AG08395 (cell line): ENCODE data around the gene PDHA2.
"Not testable (repeated sequence)": the region's sequence is repeated elsewhere in the genome, so short reads cannot be mapped to it uniquely, and the experiment has no call there.

Experiments
- DNase-seq: peaks from one replicate; pipeline ENCODE4 v3.0.0; 2012; ENCODE audit warnings: mixed read lengths, low spot score

The PDHA2 gene

DNA sequence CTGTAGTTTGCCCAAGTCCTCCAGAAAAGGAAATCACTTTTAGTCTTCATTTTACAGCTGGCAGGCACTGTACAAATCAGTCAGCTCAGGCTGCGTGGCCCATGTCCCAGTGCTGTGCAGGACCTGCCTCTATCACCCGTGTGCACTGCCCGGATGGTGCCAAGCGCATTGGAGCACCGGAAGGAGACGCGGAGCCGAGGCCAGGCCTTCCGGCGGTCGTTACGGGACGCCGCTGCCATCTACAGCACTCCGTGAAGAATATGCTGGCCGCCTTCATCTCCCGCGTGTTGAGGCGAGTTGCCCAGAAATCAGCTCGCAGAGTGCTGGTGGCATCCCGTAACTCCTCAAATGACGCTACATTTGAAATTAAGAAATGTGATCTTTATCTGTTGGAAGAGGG, at the start of gene PDHA2:
TSS of gene PDHA2 (plus strand) at position 203 of the 400 bp plus-strand sequence. CDS start at position 261, 58 bp downstream.
- DNase-seq, result no peak

DNA sequence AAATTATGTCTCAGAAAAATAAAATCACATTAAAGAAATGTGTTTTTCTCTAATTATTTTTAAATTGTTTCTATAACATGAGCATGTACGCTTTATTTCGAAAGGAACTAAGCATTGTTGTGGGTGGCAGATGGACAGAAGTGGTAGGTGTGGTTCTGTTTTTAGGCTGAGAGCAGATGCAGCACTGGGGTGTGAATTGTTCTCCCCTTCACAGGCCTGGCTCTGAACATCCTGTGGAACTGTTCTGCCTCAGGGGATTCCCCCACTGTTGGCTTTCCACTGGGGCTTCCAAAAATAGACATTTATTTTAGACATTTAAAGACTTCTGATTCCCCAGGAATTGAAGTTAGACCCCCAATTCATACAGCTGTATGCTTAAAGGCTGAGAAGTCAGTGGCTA, 41.9 kb upstream of the PDHA2 start:
- no peak for DNase-seq

DNA sequence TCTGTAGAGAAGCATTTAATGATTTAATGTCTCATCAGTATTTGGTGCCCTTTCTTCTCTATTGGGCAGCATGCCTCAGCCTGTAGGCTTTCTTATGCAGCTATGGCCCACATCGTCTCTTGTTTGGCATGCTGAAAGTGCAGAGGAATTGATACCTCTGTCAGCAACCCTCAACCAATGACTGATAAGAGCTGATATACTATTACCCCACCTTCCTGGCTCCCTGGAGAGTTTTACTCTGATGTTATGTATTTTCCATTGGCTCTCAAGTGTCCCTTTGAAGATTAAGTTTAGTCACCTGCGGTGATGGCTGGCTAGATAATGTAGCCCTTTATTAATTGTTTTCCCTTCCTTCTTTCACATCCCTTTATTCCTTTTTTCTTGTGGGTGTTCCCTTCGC, 41.2 kb upstream of the PDHA2 start:
- no peak for DNase-seq

DNA sequence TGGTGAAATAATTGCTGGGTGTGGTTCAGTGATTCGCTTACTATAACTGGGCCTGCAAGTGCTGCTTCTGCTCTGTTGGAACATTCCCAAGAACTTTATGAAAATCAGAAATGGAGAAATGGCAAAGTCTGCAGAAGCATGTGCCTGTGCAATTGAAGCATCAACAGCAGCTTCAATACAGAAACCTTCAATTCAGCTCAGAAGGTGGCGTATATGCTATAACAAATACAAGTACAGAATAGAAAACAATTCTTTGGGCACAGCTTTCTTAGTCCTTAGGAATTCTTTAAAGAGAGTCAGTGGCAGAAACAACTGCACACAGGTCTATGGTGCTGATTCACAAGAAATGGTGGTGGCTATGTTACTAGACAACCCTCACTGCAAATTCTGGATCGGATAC, 18.0 kb upstream of the PDHA2 start:
- DNase-seq, result no peak

DNA sequence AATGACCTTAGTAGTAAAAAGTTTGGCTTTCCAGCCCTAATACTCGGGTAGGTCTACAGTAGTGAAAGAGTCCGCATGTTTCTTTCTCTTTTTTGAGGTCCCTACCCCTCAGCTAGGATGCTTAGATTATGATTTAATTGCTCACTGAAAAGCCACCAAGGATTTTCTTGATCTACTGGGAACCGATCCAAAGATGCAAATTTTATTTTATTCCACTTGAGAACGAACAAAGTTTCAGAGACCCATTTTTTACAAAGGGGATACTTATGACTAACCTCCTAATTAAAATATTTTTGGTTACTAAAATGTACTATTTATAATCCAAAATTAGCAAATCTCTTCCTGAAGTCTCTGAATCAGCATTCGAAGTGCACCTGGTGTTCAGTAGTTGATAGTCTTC, 14.3 kb upstream of the PDHA2 start:
- DNase-seq, result no peak

DNA sequence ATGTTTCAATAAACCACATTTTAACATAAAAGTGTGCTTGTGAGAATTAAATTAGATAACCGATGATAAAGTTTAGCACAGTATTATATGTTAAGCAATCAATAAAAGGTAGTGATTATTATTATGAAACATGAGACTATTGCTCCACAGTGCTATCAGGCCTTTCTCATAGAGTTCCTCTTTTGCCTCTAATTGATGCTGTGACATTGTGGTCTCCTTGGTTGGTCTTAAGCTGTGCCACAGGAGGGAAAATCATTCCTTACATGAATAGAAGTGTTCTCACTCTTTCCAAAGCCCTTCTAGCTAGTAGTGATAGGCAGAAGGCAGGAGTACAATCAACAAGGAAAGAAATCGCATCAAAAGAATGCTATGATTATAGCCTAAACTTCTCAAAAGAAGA, 9.2 kb upstream of the PDHA2 start:
- no peak for DNase-seq

DNA sequence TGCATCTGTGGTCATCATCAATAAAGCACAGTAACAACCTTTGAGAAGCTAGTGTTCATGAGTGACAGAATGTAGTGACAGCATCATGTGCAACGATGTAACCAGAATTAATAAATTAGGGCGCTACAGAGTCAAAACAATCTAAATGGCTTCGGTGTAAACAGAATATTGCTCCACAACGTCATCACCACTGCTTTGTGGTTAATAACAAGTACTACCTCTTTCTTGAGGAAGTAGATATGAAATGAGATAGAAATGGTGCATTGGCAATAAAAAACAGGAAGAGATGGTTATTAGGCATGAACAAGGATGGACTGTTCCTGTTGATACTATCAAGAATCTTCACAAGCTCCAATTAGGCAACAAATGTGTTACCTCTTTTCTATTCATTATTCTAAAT, 8.7 kb upstream of the PDHA2 start:
- DNase-seq, result no peak

DNA sequence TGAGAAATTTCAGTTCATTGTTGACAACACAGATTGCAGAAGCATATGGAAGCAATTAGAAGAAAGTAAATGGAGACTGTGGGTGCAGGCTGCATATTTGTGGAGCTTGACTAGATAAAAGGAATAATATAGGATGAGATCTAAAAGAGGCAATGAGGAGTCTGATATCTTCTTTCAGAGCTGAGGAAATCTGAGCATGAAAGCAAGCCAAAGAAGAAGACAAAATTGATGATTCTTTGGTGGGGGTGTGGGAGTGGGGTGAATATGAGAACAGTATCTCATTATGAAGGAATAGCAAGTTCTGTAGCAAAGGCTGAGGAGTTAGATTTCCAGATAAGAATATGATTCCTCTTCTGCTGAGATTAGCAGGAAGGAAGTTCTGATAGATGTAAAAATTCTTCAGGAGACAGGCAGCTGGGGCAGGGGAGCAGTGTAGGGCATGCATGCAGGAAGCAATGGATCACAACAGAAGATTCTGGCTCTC, 6.1 kb upstream of the PDHA2 start:
- no peak for DNase-seq

DNA sequence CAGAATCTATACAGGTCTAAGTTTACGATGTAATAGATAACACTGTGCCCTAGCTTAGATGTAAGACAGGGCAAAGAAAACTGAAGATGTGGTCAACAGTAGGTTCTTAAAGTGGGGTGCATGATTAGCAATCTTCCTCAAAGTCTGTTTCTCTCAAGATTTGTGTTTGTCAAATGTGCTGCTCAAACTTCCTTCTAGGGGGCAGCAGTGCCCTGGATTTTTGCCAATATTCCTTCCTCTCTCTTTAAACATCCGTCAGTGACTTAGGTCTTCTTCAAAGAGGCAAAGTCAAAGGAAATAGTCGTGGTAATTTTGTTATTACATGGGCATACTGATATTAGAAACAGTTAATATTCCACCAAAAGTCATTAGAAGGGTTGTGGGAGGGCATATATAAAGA, 4.2 kb upstream of the PDHA2 start:
- no peak for DNase-seq

DNA sequence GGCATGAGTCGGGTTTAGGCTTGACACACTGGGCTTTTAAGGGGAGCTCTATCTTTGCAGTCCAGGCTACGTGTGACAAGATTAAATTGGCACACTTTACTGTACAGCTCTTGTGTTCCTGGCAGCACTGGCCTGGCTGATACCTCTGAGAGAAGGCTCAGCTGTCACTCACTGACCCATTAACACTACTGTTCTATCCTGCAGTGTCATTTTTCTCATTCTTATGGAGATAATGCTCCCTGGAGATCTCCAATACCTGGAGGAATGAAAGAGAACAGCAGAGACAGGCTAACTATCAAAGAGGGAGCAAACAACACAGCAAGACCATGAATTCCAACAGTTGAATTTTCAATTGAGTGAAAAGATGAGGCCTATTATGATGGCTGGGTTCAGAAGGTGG, 1.7 kb upstream of the PDHA2 start:
- DNase-seq, result no peak

DNA sequence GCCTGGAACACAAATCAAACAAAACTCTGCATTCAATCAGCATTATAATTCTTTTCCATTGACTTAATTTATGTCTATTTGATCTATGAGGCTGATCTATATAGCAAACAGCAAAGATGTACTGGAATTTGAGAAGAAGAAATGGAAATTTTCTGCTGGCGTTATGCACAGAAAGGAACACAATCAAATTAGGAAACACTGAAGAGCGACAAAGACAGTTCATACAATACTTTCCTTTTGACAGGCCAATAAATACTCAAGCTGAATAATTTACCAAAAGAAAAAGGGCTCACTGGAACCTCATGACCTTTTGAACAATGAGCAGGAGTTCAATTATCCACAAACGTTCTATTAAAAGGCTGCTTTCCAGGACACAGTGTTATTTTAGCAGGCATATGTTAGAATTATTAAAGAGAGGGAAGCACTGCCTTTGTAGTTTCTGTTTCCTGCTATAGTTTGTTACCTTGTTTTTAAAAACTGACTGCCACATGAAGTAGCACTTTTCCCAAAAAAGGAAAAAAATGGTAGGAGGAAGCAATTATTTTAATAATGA, 8.1 kb downstream of the PDHA2 start:
- DNase-seq, result no peak

DNA sequence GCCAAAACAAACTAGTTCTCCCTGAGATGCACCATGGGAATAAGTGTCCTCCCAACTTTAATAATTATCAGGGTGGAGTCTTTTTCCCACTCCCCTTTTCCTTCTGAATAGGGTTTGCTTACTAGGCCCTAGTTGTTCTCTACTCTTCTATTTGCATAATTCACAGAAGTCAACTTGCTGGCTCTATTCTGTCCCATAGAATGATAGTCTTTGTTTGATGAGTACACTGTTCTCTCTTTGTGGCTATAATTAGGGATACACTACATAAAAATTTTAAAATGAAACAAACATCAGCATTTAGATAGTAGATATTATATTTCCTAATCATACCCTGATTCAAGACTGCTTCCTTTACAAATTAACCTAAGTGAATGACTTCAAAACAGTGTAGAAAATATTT, 10.3 kb downstream of the PDHA2 start:
- no peak for DNase-seq

DNA sequence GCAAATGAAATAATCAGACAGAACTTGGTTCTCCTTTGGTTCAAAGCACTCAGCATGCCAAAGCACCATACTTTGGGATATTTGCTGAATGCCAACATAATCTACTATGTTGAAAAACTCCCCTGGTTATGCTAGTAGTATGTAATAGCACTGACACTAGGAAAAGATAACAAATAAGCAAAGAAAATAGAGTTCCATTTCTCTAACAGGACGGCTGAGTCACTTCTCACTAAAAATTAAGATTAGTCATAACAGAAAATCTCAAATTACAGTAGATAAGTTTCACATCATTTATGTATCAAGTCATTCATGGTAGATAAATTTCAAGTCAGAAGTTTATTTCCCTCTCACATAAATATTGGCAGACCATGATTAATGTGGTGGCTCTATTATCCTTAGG, 17.9 kb downstream of the PDHA2 start:
- no peak for DNase-seq

DNA sequence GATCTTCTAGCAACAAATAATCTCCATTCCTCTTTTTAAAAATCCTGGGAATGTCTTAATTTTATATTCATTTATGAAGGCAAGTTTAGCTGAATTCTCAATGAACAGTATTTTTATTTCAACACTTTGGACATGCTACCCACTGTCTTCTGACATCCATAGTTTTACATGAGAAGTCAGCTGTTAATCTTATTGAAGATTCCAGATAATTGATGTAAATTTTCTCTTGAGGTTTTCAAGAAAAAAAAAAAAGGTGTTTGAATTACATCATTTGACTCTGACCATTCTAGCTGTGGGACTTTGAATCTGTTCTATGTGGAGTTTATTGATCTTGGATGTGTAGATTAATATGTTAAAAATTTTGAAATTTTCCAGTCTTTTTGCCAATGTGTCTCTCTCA, 28.0 kb downstream of the PDHA2 start:
- no peak for DNase-seq

DNA sequence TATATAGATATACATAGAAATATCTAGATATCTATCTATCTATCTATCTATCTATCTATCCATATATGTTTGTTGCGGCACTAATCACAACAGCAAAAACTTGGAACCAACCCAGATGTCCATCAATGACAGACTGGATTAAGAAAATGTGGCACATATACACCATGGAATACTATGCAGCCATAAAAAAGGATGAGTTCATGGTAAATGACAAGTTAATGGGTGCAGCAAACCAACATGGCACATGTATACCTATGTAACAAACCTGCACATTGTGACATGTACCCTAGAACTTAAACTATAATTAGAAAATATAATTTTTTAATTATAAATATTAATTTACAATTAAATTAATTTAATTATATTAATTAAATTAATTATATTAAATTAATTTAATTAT, 29.5 kb downstream of the PDHA2 start:
- not testable (repeated sequence) for DNase-seq

DNA sequence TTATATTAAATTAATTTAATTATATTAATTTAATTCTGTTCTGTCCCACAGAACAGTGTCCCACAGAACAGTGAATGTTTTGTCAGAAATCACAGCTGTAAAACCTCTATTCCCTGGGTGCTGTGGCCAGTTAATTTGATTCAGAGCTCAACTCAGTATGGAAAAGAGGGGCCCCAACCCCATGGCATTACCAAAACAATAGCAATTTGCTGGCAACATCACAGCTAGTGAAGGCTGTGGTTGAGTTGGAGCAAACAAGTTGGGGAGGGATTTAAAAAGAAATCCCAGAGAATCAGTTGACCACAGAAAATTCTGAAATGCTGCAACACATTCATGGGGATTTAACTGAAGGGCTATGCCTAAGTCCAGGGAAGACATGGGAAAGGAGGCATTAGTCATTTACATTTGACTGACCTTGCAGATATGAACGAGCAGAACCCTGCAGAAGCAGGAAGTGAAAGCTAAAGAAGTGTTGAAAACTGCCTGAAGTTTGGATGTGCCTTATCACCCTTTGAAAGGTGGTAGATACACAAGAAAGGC, 30.1 kb downstream of the PDHA2 start:
- no peak for DNase-seq

DNA sequence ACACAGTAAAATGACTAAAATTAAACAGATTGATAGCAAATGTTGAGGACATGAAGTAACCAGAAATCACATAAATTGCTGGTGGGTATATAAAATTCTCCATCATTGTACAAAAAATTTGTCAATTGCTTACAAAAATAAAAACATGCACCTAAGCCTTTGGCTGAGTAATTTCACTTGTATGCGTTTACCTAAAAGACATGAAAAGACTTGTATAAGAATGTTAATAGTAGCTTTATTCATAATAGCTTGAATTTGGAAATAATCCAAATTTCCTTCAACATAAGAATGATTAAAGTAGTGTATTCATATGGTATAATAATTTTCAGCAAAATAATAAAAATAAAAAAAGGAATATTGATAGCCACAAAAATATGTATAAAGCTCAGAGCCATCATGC, 37.7 kb downstream of the PDHA2 start:
- no peak for DNase-seq

DNA sequence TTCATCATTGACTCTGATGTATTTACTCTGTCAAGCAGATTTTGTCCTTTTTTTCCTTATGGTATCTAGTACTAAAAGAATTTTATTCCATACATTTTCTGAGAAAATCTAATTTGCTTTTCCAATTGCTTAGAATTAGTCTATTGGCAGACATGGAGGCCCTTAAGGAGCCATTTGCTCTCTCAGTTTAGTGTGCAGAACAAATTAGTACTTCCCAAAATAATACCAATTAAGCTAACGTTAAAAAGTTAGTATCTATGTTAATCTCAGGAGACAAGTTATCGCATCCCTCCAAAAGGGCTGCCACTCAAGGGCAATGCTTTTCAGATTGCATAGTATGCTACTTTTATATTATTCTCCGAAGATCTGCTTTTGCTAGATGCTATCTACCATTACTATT, 47.7 kb downstream of the PDHA2 start:
- DNase-seq, result no peak

DNA sequence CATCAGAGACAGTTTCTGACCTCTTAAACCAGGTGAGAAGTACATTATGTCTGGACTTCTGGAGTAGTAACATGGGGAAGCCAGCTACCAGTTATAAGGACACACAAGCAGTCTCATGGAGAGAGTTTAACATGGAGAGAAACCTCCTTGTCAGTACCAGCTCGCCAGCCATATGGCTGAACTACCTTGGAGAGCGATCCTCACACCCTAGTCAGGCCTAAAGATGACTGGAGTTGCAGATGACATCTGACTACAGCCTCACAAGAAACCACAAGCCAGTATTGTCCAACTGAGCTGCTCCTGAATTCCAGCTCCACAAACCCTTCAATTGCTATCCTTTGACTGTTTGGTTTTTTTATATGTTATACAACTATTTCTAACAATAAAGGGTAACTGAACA, 49.8 kb downstream of the PDHA2 start:
- no peak for DNase-seq
